Measurements from ENCODE around the gene ANKRD60.

DNA sequence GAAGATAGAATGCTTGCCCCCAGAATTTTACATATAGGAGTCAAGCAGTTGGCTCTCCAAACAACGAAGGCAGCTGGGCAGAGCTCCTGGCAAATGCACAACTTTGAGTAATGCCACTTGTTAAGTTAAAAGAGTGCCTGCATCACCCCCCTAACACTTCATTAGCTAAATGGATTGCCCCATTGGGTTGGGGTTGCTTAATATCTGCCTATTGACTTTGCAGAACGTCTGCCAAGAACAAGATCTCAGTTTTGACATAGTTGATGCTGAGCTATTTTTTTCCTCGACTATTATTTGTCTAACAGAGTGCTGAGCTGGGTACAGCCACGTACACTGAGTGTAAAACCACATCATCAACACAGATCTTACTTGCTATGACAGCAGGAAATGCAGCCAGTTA, 12.1 kb downstream of the ANKRD60 start:
- TF ChIP-seq, protein P1, sequence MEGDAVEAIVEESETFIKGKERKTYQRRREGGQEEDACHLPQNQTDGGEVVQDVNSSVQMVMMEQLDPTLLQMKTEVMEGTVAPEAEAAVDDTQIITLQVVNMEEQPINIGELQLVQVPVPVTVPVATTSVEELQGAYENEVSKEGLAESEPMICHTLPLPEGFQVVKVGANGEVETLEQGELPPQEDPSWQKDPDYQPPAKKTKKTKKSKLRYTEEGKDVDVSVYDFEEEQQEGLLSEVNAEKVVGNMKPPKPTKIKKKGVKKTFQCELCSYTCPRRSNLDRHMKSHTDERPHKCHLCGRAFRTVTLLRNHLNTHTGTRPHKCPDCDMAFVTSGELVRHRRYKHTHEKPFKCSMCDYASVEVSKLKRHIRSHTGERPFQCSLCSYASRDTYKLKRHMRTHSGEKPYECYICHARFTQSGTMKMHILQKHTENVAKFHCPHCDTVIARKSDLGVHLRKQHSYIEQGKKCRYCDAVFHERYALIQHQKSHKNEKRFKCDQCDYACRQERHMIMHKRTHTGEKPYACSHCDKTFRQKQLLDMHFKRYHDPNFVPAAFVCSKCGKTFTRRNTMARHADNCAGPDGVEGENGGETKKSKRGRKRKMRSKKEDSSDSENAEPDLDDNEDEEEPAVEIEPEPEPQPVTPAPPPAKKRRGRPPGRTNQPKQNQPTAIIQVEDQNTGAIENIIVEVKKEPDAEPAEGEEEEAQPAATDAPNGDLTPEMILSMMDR (conservative IDR thresholded peaks at IDR 0.05 in 1 of 2, IDR thresholded peaks at IDR 0.05 in 1 of 2; ENCODE audit: low read depth in 1 of 2, low read length in 2 of 2): no peak
- no peak for TF ChIP-seq EZH2 (IDR thresholded peaks at IDR 0.05; ENCODE audit: low read length, missing control alignments)

Data from fibroblast of lung (primary cell).